LNCAP (cell line): ENCODE results near the gene CCNQ.

Source experiments
- TF ChIP-seq, protein P1 (sequence below): fragments of 450-650 bp; IDR thresholded peaks from 2 replicates; pipeline ENCODE4 v1.5.1; 2017; ENCODE audit warnings: mild to moderate bottlenecking

CCNQ gene

DNA sequence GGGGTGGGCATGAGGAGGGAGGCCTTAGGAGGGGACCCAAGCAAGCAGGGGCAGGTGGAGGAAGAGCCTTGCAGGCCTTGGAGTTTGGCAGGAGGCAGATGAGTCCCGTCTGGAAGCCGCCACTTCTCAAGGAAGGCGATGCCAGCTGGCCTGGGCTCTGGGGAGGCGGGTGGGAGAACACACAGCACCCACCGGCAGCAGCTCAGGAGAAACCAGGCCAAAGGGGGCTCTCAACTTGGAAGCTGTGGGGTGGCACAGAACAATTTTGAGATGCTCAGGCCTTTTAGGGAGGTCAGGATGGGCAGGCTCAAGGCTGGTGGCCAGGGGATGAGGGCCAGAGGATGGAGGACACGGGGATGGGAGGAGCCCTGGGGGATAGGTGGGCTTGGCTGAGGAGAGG, 36.4 kb upstream of the CCNQ start:
- TF ChIP-seq, protein P1, sequence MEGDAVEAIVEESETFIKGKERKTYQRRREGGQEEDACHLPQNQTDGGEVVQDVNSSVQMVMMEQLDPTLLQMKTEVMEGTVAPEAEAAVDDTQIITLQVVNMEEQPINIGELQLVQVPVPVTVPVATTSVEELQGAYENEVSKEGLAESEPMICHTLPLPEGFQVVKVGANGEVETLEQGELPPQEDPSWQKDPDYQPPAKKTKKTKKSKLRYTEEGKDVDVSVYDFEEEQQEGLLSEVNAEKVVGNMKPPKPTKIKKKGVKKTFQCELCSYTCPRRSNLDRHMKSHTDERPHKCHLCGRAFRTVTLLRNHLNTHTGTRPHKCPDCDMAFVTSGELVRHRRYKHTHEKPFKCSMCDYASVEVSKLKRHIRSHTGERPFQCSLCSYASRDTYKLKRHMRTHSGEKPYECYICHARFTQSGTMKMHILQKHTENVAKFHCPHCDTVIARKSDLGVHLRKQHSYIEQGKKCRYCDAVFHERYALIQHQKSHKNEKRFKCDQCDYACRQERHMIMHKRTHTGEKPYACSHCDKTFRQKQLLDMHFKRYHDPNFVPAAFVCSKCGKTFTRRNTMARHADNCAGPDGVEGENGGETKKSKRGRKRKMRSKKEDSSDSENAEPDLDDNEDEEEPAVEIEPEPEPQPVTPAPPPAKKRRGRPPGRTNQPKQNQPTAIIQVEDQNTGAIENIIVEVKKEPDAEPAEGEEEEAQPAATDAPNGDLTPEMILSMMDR = no peak

DNA sequence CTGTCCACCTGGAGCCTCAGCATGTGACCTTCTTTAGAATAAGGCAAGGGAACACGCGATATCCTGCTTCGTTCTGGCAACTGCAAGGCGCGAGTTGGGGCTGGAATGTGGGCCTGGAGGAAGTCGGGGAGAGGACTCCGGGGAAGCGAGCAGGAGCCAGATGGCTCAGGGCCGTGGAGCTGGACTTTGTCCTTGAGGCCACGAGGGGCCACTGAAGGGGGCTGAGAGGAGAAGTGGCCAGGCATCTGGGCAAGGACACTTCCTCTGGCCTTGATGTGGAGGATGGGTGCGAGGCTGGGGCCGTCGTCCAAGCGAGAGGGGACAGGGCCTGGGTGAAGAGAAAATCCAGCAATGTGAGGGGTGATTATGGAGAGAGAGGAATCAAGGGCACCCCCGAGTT, 35.9 kb upstream of the CCNQ start:
- TF ChIP-seq, protein P1 = no peak

DNA sequence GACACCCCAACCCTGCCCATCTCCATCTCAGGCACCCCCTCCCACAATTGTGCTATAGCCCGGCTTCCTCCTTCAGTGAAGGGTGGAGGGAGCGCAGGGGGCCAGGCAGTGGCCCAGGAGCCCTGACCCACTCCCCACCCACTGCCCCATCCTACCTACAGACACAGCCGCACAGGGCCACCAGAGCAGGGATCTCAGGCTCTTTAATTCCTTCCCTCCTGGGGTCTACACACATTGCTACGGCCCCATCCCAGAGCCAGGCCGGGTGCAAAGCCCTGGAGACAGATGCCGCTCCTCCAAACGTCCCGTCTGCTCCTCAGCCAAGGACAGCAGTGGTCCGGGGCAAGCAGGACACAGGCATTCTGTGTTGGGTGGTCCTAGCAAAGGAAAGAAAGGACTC, 35.3 kb upstream of the CCNQ start:
- TF ChIP-seq, protein P1 = no peak

DNA sequence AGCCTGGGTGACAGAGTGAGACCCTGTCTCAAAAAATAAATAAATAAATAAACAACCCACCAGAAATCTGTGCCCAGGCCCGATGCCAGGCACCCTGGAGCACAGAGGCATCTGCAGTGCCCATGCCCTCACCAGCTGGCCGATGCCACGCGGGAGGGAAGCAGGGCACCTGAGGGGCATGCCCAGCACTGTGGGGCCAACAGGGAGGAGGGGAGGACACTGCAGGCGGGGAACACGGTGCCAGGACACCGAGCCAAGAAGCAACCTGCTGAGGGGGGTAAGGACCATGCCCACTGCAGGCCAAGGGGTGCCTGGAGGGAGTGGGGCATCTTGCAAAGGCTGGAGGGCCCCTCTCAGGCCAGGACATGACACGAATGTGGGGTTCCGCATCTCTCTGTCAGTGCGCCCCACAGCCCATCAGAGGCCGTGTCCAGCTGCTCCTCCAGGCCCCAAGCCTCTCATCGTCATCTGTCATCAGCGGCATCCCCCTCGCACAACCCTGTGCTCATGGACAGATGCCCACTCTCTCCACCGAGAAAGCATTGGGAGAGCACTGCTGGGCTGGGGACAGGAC, 34.8 kb upstream of the CCNQ start:
- TF ChIP-seq, protein P1 = no peak

DNA sequence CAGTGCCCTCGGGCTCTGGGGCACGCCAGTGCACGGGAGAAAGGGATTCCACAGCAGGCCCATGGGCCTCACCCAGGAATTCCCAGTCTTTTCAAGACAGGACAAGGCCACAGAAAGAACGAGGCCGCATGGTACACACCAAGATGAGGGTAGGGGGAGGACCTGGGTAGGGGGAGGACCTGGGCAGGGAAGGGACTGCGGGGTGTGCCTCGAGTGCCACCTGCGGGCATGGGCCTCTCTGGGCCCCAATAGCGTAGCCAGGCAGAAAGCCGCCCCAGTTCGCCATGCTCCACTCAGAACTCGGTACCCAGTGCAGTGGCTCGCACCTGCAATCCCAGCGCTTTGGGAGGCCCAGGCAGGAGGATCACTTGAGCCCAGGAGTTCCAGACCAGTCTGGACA, 34.1 kb upstream of the CCNQ start:
- TF ChIP-seq, protein P1 = no peak

DNA sequence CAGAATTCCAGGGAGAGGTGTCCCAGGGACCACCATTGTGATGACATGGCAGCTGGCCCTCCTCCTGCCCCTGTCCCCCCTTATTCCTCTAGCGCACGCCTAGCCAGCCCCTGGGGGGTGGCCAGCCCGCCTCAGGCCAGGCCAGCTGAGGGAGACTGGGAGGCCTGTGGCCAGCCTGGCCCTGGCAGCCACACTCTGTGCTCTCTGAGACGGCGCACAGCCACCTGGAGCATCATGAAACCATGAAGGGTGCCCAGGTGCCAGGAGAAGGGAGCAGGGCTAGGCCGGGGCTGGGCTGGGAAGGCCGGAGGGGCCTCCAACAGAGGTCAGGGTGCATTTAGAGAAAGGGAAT, 33.6 kb upstream of the CCNQ start:
- TF ChIP-seq, protein P1 = no peak

DNA sequence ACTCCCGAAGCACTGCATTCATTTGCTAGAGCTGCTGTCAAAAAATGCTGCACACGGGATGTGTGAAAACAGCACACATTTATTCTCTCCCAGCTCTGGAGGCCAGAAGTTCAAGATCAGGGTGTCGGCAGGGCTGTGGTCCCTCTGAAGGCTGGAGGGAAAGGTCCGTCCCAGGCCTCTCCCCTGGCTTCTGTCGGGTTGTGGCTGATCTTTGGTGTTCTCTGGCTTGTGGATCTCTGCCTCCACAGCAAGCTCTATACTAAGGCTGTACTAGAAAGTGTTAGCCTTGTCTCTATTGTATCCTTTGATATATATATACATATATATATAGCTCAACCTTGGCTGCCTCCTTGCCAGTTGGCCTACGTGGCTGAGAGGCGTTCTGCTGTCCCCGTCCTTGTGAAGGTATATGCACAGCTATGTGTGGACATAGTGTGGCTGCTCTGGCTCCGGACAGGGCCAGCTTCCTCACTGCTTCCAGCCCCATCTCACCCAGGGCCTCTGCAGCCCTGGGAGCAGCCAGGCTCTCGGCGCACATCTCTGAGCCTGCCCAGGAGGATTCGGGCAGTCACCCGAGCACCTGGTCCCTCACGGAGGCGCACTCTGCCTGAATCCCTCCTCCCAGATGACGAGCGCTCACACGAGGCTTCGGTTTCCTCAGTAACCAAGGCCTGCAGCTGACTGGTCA, 33.1 kb upstream of the CCNQ start:
- TF ChIP-seq, protein P1 = no peak

DNA sequence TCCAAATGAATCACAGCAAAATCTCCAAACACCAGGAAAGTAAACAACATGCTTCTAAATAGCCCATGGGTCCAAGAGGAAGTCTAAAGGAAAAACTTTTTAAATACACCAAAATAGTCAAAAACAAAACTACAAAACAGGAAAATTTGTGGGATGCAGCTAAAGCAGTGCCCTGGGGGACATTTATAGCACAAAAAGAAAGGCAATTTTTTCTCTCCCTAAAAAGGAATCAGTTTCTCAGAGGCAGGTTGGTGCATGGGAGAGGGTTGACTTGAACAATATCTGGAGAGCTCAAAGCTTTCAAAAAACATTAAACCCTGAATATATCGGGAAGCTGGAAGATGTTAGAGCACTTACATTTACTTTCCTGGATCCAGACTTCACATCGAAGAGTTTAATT, 32.4 kb upstream of the CCNQ start:
- TF ChIP-seq, protein P1 = no peak
